Measurements from ENCODE around the gene ZBTB7A.

GRCh38 chr19:4080473-4080872, 13.8 kb upstream of the ZBTB7A start:
- TF ChIP-seq CTCF (IDR thresholded peaks at IDR 0.05; ENCODE audit: borderline replicate concordance, extremely low read depth, low read length, poor library complexity, severe bottlenecking) = no peak
- TF ChIP-seq EZH2 (IDR thresholded peaks at IDR 0.05; ENCODE audit: borderline replicate concordance, low read depth, low read length, severe bottlenecking) = no peak

Measured in DND-41 (cell line).